ENCODE measurements around the gene KRIT1.
"Not testable (repeated sequence)": the region's sequence is repeated elsewhere in the genome, so short reads cannot be mapped to it uniquely, and the experiment has no call there.

Gene KRIT1

GRCh38 chr7:92245487-92246359 lies at the start of gene KRIT1, which contains the start of gene ANKIB1:
Gene KRIT1, minus strand, starts transcription at chr7:92245914. Its CDS starts 3,779 bp downstream, at chr7:92242135.
Gene ANKIB1, plus strand, starts transcription at chr7:92245974. Its CDS starts 49,005 bp downstream, at chr7:92294979.
- DNase-seq: peak; percentile 77 to 88

- DNase-seq: no peak
Observed at GRCh38 chr7:92295391-92295790, 49.7 kb upstream of the KRIT1 start.

- no peak for DNase-seq
Observed at GRCh38 chr7:92293896-92294590, 48.3 kb upstream of the KRIT1 start.

GRCh38 chr7:92292981-92293380 lies 47.3 kb upstream of the KRIT1 start:
- DNase-seq: no peak

GRCh38 chr7:92289321-92289720 lies 43.6 kb upstream of the KRIT1 start:
- no peak for DNase-seq

- DNase-seq: no peak
Observed at GRCh38 chr7:92282930-92283329, 37.2 kb upstream of the KRIT1 start.

GRCh38 chr7:92282221-92282814 lies 36.6 kb upstream of the KRIT1 start:
- DNase-seq: no peak

- DNase-seq: no peak
Observed at GRCh38 chr7:92281031-92281430, 35.3 kb upstream of the KRIT1 start.

GRCh38 chr7:92279396-92280031 lies 33.8 kb upstream of the KRIT1 start:
- no peak for DNase-seq

GRCh38 chr7:92276460-92276864 lies 30.7 kb upstream of the KRIT1 start:
- DNase-seq: no peak

- no peak for DNase-seq
Observed at GRCh38 chr7:92275327-92275726, 29.6 kb upstream of the KRIT1 start.

GRCh38 chr7:92268921-92269320 lies 23.2 kb upstream of the KRIT1 start:
- DNase-seq: no peak

- no peak for DNase-seq
Observed at GRCh38 chr7:92266415-92267241, 20.9 kb upstream of the KRIT1 start.

GRCh38 chr7:92260248-92260781 lies 14.6 kb upstream of the KRIT1 start:
- DNase-seq: no peak

GRCh38 chr7:92259610-92260247 lies 14.0 kb upstream of the KRIT1 start:
- no peak for DNase-seq

- DNase-seq: no peak
Observed at GRCh38 chr7:92259062-92259461, 13.3 kb upstream of the KRIT1 start.

GRCh38 chr7:92255308-92255707 lies 9.6 kb upstream of the KRIT1 start:
- DNase-seq: peak in 1 of 2 experiments; percentile 10

- DNase-seq: not testable (repeated sequence)
Observed at GRCh38 chr7:92254800-92255199, 9.1 kb upstream of the KRIT1 start.

GRCh38 chr7:92253251-92253650 lies 7.5 kb upstream of the KRIT1 start:
- DNase-seq: no peak

- no peak for DNase-seq
Observed at GRCh38 chr7:92251181-92251580, 5.5 kb upstream of the KRIT1 start.

- DNase-seq: no peak
Observed at GRCh38 chr7:92250603-92251002, 4.9 kb upstream of the KRIT1 start.
